Activated naive CD8-positive, alpha-beta T cell treated with anti-CD3 and anti-CD28 coated beads, Interleukin-2, amount 50 U/mL, for 16 hours (primary cell): Measurements from ENCODE around the gene VAMP1.
"Not testable (repeated sequence)": the region's sequence is repeated elsewhere in the genome, so short reads cannot be mapped to it uniquely, and the experiment has no call there.

Experiments used
- DNase-seq: peaks from one replicate; pipeline ENCODE4 v3.0.0-alpha.2; 2020; ENCODE audit warnings: low read depth, low spot score

The VAMP1 gene, protein sequence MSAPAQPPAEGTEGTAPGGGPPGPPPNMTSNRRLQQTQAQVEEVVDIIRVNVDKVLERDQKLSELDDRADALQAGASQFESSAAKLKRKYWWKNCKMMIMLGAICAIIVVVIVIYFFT

DNA sequence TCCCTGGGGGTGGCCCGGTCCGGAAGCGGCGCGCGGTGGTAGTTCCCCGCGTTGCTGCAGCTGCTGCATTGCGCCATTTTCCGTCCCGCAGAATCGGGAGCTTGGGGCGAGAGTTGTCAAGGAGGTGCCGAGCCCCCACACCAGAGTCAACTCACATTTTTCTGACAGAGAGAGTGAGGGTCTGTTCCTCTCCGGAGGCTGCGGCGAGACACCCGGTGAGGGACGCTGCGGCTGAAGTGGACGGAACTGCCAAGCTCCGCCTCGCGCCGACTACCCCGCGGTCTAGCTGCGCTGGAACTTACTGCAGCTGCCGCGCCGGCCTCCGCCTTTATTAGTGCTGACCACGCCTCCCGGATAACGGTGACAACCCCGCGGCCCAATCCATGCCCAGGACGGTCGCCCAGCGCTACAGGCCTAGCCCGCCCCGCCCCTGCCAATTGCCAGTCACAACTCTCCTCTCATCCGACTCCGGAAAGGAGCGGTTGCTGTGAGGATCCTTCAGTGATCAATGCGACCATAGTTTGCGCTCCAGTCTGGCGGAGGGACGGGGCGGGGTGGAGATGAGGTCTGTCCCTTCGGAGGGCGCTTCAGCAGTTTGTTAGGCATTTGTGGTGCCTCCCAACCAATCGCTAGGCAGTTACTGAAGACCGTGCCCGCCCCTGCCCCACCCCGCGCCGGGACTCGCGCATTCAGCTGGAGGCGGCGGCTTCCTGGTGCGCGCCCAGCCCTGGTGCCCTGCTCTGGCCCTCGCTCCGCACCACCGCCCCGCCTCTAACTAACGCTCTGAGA lies at the start of gene VAMP1:
Gene VAMP1, minus strand, starts transcription at position 303 of the 789 bp plus-strand sequence. Its CDS starts 146 bp downstream, at position 157.
- DNase-seq, result peak; percentile 94

DNA sequence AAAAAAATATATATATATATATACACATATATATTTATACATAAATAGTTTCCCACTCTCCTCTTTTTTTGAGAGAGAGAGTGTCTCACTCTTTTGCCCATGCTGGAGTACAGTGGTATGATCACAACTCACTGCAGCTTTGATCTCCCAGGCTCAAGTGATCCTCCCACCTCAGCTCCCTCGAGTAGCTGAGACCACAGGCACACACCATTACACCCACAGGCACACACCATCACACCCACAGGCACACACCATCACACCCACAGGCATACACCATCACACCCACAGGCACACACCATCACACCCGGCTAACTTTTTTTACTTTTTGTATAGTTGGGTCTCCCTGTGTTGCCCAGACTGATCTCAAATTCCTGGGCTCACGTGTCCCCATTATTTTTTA lies 49.7 kb upstream of the VAMP1 start:
- no peak for DNase-seq

DNA sequence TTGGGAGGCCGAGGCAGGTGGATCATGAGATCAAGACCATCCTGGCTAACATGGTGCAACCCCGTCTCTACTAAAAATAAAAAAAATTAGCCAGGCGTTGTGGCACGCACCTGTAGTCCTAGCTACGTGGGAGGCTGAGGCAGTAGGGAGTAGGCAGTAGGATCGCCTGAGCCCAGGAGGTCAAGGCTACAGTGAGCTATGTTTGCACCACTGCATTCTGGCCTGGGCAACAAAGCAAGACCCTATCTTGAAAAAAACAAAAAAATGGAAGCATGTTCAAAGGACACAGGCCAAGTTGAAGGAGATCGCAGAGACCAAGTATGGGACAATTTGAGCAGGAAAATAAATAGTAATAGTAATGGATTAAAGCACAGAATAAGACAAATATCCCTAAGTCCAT lies 37.6 kb upstream of the VAMP1 start:
- no peak for DNase-seq

DNA sequence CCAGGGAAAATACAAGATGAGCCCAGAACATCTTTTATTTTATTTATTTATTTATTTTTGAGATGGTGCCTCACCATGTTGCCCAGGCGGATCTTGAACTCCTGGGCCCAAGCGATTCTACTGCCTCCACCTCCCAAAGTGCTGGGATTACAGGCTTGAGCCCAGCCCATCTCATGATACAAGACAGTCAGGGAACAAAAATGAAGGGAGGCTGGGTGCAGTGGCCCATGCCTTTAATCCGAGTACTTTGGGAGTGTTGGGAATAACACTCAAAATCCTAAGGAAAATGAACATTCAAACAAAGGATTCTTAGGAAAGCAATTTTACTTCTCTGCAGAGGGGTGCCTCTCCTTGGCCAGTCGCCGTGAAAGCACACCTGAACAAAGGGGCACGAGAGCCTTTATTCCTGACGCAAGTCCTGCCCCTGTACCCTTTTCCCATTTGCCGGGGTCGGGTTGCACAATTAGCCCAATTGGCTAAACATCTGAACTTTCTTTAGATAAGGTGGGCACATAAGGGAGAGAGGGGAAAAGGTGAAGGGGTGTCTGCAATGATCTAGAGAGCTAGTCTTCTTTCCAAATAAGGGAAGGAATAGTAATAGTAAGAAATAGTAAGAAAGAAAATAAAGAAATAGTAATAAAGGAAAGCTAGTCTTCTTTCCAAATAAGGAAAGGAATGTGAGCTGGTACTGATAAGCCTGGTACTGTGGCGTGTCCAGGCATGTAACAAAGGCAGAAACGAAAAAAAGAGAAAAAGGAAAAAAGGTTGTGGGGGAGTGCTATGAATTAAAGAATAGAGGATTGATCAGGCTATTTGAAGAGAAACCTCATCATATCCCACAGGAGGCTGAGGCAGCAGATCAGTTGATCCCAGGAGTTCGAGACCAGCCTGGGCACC lies 36.9 kb upstream of the VAMP1 start:
- DNase-seq, result no peak

DNA sequence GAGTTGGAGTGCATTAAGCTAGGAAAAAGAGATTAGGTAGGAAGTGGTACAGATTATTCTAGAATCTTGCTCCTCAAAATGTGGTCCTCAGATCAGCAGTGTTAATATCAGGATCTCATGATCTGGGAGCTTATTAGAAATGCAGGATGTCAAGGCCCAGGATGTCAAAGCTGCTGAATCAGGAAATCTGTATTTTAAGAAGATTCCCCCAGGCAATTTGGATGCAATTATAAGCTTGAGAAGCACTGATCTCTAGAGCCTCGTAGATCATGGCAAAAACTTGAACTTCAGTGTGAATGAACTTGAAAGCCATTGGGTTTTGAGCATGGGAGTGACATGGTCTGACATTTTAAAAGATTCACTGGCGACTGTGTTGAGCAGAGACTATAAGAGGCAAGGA lies 30.0 kb upstream of the VAMP1 start:
- no peak for DNase-seq

DNA sequence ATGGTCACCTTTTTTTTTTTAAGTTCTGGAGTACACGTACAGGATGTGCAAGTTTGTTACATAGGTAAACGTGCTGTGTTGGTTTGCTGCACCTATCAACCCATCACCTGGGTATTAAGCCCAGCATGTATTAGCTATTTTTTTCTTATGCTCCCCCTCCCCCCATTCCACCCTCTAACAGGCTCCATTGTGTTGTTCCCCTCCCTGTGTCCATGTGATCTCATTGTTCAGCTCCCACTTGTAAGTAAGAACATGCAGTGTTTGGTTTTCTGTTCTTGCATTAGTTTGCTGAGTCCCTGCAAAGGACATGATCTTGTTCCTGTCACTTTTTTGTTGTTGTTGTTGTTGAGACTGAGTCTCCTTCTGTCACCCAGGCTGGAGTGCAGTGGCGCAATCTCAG lies 26.8 kb upstream of the VAMP1 start:
- not testable (repeated sequence) for DNase-seq

DNA sequence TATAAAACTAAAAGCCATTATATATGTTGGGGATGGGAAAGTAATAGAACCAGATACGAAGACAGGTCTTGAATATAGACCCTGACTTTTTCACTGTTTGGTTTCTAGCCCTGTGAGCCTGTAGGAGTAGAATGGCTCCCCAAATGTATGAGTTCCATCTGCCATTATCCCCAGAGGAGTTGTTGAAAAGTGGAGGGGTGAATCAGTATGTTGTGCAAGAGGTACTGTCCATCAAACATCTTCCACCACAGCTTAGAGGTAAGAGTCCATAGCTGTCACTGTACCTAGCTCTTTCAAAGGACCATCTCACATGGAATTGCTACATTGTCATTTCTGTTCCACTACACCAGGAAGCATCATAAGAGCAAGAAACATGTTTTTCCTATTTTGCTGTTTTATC lies 24.5 kb upstream of the VAMP1 start:
- DNase-seq, result no peak

DNA sequence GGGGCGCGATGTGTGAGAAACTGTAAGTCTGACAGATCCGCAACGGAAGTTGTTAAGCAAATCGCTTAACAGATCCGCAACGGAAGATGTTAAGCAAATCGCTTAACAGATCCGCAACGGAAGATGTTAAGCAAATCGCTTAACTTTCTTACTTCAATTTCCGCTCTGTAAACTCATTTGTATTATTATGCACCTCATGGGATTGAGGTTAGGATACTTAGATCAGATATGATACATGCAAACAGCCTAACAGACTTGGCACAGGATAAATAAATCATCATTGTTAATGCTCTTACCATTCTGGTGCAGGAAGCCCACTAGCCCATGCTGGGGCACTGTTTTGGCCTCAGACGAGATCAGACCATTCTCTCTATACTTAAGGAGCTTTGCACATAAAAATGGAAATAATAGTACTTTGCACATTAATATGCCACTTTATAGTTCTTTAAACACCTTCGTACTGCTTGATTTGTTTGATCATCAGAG lies 23.8 kb upstream of the VAMP1 start:
- no peak for DNase-seq

DNA sequence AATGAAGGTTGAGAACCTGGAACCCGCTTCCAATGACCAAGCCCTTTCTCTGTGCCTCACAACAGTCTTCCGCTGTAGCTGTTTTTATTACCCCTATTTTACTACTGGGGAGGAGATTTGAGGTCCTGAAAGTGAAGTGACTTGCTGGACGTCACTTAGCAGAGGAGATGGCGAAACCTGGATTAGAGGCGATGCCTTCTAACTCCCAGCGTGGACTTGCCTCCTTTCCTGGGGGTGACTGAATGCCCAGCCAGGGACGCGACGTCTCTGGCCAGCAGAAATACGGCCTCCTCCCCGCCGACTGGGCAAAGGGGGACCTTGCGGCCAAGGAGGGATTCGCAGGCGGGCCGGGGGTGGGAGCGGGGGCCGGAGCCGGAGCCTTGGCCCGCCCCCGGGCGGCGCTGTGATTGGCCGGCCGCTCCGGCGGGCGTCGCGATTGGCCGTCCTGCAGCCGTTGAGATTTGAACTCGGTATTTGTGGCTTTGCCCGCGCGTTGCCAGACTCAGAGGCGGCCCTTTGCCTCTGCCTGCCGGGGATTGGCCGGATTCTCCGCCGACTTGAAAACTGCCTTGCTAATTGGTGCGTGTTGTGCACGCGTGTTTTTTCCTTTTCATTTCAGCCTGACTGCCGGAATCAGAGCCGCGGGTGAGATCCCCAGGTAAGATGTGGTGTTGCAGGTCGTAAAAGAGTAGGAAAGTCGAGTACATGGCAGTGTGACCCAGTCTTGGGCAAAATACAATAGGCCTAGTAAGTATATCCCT lies 23.2 kb upstream of the VAMP1 start, which contains the start of gene NCAPD2:
Gene NCAPD2, plus strand, starts transcription at position 606 of the 761 bp plus-strand sequence. CDS start 997 bp downstream, outside the sequence.
- DNase-seq, result peak; percentile 81

DNA sequence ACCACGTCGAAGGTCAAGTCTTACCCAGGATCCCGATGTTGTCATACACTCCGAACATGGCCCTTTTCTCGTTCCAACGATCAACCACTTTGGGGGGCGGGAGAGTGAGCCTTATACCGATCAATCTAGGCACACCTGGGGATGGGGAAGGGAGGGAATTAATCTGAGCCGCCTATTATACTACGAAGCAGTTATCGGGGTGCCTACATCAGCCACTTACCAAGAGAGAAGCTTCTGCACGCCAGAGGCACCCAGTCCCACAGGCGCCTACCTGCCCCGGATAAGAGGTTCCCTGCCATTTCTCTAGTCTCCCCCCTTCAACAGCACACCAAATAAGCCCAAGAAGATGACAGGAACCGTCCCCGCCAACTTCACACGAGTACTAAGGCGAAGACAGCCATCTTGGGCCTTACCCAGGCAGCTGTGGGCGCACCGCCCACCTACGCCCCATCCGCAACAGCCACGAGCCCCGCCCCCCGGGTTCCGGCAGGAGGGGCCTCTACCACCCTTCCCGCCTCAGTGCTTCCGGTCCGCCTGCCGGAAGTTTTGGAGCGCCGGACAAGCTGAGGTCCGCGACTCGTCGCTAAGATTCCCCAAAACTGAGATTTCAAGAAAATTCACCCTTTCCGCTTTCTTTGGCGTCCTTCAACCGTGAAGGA lies 22.5 kb upstream of the VAMP1 start, which contains the start of gene MRPL51:
Gene MRPL51, minus strand, starts transcription at position 425 of the 659 bp plus-strand sequence. Its CDS starts 126 bp downstream, at position 299.
- peak; percentile 97 for DNase-seq

DNA sequence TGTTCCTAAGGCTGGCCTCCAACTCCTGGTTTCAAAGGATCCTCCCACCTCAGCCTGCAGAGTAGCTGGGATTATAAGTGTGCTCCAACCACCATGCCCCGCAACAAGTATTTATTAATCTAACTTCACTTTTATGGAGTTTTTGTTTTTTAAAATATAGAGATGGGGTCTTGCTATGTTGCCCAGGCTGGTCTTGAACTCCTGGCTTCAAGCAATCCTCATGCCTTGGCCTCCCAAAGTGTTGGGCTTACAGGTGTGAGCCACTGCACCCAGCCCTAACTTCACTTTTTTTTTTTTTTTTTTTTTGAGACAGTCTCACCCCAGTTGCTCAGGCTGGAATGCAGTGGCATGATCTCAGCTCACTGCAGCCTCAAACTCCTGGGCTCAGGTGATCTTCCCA lies 20.2 kb upstream of the VAMP1 start:
- not testable (repeated sequence) for DNase-seq

DNA sequence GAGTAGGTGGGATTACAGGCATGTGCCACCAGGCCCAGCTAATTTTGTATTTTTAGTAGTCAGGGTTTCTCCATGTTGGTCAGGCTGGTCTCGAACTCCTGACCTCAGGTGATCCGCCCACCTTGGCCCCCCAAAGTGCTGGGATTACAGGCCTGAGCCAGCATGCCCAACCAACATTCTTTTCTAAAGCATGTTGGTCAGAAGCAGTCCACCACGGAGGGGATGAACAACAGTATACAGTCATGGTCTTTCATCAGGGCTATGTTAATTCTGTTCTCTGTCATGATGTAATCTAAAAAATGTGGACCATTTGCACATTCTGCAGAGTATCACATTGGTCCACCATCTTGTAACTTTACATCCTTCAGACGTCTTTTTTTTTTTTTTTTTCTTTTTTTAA lies 19.0 kb upstream of the VAMP1 start:
- no peak for DNase-seq

DNA sequence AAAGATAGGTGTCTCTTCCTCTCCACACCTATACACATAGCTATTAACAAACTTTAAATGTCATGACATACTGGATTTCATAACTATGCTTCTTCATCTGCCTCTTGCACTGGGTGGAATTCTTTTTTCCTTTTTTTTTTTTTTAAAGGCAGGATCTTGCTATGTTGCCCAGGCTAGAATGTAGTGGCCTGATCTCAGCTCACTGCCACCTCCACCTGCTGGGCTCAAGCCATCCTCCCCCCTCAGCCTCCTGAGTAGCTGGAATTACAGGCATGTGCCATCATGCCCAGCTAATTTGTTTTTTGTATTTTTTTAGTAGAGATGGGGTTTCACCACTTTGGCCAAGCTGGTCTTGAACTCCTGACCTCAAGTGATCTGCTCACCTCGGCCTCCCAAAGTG lies 17.8 kb upstream of the VAMP1 start:
- no peak for DNase-seq

DNA sequence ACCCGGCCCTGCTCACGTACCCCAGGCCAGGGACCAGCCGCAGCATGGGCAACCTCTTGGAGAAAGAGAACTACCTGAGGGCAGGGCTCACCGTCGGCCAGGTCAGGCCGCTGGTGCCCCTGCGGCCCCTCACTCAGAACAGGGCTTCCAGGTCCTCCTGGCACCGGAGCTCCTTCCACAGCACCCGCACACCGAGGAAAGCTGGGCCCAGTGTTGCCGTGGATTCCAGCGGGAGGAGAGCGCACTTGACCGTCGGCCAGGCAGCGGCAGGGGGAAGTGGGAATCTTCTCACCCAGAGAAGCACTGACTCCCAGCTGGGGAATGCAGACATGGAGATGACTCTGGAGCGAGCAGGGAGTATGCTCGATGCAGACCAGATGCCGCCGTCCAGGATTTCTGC lies 7.9 kb upstream of the VAMP1 start:
- DNase-seq, result no peak

DNA sequence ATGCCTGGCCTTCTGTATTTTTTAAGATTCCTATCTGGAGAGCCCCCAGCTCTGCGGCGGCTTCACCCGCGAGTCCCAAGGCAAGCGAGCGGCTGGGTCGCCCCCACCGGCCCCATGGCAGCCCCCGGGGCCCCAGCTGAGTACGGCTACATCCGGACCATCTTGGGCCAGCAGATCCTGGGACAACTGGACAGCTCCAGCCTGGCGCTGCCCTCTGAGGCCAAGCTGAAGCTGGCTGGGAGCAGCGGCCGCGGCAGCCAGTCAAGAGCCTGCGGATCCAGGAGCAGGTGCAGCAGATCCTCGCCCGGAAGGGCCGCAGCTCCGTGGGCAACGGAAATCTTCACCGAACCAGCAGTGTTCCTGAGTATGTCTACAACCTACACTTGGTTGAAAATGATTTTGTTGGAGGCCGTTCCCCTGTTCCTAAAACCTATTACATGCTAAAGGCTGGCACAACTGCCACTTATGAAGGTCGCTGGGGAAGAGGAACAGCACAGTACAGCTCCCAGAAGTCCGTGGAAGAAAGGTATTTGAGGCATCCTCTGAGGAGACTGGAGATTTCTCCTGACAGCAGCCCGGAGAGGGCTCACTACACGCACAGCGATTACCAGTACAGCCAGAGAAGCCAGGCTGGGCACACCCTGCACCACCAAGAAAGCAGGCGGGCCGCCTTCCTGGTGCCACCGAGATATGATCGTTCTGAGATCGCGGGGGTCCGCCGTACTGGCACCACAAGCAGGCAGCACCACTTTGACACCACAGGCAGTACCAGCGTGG lies 7.3 kb upstream of the VAMP1 start:
- DNase-seq, result not testable (repeated sequence)

DNA sequence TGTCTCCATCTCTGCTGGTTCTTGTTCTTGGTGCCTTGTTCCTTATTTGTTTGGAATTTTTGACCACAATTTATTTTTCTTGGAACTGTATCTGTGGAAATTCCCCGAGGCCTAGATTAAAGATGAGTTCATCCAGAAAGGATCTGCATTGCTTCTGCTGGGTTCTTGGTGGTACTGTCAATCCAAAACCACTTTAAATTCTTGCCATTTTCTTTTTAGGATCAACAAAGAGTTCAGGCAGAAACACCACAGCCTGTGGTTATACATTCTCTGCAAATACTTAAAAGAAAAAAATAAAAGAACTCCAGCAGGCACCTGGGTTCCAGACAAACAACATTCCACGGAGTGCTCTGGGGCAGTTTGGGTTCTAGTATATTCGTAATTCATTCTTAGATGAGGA lies 6.0 kb upstream of the VAMP1 start:
- no peak for DNase-seq

DNA sequence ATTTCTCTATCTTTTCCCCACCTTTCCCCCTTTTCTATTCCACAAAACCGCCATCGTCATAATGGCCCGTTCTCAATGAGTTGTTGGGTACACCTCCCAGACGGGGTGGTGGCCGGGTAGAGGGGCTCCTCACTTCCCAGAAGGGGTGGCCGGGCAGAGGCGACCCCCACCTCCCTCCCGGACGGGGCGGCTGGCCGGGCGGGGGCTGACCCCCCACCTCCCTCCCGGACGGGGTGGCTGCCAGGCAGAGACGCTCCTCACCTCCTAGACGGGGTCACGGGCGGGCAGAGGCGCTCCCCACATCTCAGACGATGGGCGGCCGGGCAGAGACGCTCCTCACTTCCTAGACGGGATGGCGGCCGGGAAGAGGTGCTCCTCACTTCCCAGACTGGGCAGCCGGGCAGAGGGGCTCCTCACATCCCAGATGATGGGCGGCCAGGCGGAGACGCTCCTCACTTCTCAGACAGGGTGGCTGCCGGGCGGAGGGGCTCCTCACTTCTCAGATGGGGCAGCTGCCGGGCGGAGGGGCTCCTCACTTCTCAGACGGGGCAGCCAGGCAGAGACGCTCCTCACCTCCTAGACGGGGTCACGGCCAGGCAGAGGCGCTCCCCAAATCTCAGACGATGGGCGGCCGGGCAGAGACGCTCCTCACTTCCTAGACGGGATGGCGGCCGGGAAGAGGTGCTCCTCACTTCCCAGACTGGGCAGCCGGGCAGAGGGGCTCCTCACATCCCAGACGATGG lies 4.9 kb upstream of the VAMP1 start:
- DNase-seq, result not testable (repeated sequence)

DNA sequence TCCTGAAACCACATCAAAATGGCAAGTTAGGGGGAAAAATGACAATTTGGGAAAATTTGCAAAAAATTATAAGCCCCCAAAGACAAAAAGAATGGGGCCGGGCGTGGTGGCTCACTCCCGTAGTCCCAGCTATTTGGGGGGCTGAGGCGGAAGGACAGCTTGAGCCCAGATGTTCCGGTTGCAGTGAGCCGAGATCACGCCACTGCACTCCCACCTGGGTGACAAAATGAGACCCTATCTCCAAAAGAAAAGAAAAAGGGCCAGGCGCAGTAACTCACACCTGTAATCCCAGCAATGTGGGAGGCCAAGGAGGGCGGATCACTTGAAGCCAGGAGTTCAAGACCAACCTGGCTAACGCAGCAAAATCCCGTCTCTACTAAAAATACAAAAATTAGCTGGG lies 2.0 kb upstream of the VAMP1 start:
- no peak for DNase-seq

DNA sequence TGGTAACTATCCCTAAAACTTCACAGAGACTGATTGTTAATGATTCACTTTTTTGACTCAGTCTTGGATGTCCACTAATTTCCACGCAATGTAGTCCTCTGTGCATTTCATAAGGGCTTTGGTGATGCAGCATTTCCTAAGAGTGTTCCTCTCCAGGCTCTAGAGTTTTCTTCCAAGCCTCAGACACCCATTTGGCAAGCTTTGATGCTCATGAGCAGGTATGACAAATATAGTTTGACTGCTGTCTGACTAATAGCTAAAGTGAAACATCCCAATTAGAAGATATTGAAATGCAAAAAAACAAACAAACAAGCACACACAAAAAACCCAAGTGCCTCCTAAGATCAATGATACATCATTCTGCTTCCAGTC lies 1.5 kb upstream of the VAMP1 start:
- no peak for DNase-seq
